Naive thymus-derived CD8-positive, alpha-beta T cell (primary cell): Measurements from ENCODE around the gene COPS7B. TPM values are rescaled to one million over a fixed set of nuclear protein-coding genes. Genes with fewer than 3 reads are reported as not detected.
A peak's percentile ranks its signal among the peaks of the same experiment; 100 is the strongest.
"Not testable (repeated sequence)": the region's sequence is repeated elsewhere in the genome, so short reads cannot be mapped to it uniquely, and the experiment has no call there.

ENCODE experiments used
- ATAC-seq, 2 donors: fragments of 150-1000 bp; cut with Tn5 transposase in 1 of 2; sonication (Bioruptor Pico), chemical (Tn5 transposase) in 1 of 2; 1 replicate in 1 of 2; 2 replicates in 1 of 2; pipeline ENCODE4 v1.10.0; 2021; ENCODE audit warnings: mild to moderate bottlenecking in 2 of 2, moderate library complexity in 2 of 2
- POLR2A ChIA-PET: fragments of 350-600 bp; sonication (Branson Sonifier 250); formaldehyde crosslinking; loops from one replicate; lab custom pipeline; 2021; ENCODE audit warnings: antibody characterized with exemption; lab: Charles Lee
- DNase-seq, 10 donors: peaks; one replicate each; pipeline versions ENCODE4 v3.0.0 to v3.0.0-alpha.2; 2020 to 2022
- H3K27ac Mint-ChIP-seq, 10 donors: one replicate each; pipeline ENCODE4 v1.8.0; 2020 to 2022; ENCODE audit warnings: mild to moderate bottlenecking in 10 of 10, mixed read lengths in 10 of 10, moderate library complexity in 4 of 10, inconsistent platforms in 1 of 10
- H3K27me3 Mint-ChIP-seq, 5 donors: one replicate each; pipeline ENCODE4 v1.8.0; 2021 to 2022; ENCODE audit warnings: mixed read lengths in 5 of 5
- H3K36me3 Mint-ChIP-seq, 3 donors: one replicate each; pipeline ENCODE4 v1.8.0; 2020 to 2022; ENCODE audit warnings: mixed read lengths in 3 of 3, mild to moderate bottlenecking in 2 of 3, inconsistent platforms in 1 of 3
- H3K4me1 Mint-ChIP-seq, 4 donors: one replicate each; pipeline ENCODE4 v1.8.0; 2021 to 2022; ENCODE audit warnings: mixed read lengths in 4 of 4
- H3K4me3 Mint-ChIP-seq, 10 donors: one replicate each; pipeline ENCODE4 v1.8.0; 2020 to 2022; ENCODE audit warnings: mild to moderate bottlenecking in 10 of 10, mixed read lengths in 10 of 10, moderate library complexity in 6 of 10, inconsistent platforms in 1 of 10
- H3K9me3 Mint-ChIP-seq, 9 donors: one replicate each; pipeline ENCODE4 v1.8.0; 2020 to 2022; ENCODE audit warnings: mixed read lengths in 9 of 9, mild to moderate bottlenecking in 3 of 9, inconsistent platforms in 1 of 9, moderate library complexity in 1 of 9
- polyA plus RNA-seq, 3 donors: library from polyadenylated mRNA; unstranded; fragments of 300-500 nt; fragmentation: Illumina TruSeq; gene quantifications; one replicate each; pipeline ENCODE4 v1.2.3, GENCODE V29; 2021
- total RNA-seq, 8 experiments: library from RNA in 2 of 8; stranded (reverse) in 2 of 8; gene quantifications; one replicate each; pipeline ENCODE4 v1.2.3 and lab custom pipeline; 2021 to 2026

The COPS7B gene
- total RNA-seq (10 to 100 TPM; 55.8 to 57.7 TPM), polyA plus RNA-seq (10 to 100 TPM; 30.0 to 41.0 (median 32.6) TPM), total RNA-seq (lab: John Stamatoyannopoulos, UW) (23.8 to 35.0 (median 30.5) reads per million in 6 experiments)

DNA sequence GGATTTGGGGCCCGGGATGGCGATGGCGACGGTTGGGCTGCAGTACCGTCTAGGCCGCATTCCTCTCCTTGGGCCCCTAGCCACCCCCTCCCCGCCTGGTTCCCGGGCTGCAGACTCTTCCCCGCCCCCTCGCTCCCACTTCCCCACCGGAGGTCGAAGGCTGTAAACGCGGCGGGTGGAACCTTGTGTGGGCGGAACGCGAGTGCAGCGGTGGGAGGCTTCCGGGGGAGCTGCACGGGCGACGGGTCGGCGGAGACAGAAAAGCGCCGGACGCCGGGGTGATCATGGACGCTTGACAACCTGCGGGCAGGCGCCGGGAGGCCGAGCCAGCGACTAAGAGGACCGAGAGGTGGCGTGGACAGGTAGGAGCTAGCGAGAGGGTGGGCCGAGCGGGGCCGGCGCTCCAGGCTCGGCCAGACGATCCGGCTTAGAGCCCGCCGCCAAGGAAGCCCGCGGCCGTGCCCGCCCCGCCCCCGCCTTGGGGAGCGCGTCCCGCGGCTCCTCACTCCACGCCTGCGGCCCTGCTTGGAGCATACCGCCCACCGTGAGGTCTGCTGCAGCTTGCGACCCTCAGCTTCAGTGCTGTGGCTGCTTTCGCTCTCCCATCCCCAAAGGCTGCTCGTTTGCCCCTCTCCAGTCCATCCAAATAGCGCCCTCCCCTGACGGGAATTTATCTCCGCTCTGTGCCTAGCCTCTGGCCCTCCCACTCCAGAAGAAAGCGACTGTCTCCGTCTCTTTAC, at the start of gene COPS7B:
COPS7B (plus strand) TSS at position 269 of the 740 bp plus-strand sequence. CDS start 2,126 bp downstream, outside the sequence.
- peaks cover 0 to 26% (median 0%) of the 10 kb centered on the region in 3 donors for H3K36me3 Mint-ChIP-seq
- POLR2A ChIA-PET, result interaction anchor here (1.3 to 1.7 kb wide), 3 partner anchors 76 to 322 kb away, joined by 4 to 5 read pairs (median 4); partner anchors contain the start of genes NCL and PTMA
- DNase-seq, result peak; percentile 64 to 87 (median 76)
- H3K27me3 Mint-ChIP-seq, result no peaks in the 10 kb centered on the region
- H3K4me1 Mint-ChIP-seq, result peaks cover 44 to 86% (median 79%) of the 10 kb centered on the region in 4 donors
- peak within 1 kb of the TSS; percentile 84 to 94 (median 90) for H3K27ac Mint-ChIP-seq
- no peaks in the 10 kb centered on the region for H3K9me3 Mint-ChIP-seq
- ATAC-seq, result peak; percentile 65 to 68
- H3K4me3 Mint-ChIP-seq, result peak within 1 kb of the TSS; percentile 85 to 98 (median 91)

DNA sequence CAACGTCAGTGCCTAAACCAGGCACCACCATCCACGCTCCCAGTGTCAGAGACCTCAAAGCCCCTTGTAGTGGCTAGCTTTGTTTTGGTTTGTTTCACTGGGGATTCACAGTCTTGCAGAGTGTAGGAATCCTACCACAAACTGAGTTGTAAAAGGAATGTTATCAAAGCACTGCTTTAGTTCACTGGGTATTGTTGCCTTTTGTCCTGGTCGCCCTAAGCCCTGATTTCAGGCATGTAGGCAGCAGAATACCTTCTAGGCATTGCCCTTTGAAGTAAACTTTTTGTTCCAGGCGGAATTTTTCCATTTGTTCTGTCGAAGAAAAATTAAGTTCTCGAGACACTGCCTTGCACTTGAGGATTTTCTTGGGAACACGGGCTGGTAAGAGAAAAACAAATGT, 48.5 kb upstream of the COPS7B start:
- DNase-seq (no peak), ATAC-seq (no peak)
- Mint-ChIP-seq H3K9me3 (no peaks in the 10 kb centered on the region), H3K36me3 (peaks cover 0 to 52% (median 17%) of the 10 kb centered on the region in 3 donors), H3K27me3 (no peaks in the 10 kb centered on the region), H3K27ac (no peak overlapping the region), H3K4me1 (peaks cover 0 to 2% (median 0%) of the 10 kb centered on the region in 4 donors), H3K4me3 (no peak overlapping the region)
- POLR2A ChIA-PET, result no interaction called here

DNA sequence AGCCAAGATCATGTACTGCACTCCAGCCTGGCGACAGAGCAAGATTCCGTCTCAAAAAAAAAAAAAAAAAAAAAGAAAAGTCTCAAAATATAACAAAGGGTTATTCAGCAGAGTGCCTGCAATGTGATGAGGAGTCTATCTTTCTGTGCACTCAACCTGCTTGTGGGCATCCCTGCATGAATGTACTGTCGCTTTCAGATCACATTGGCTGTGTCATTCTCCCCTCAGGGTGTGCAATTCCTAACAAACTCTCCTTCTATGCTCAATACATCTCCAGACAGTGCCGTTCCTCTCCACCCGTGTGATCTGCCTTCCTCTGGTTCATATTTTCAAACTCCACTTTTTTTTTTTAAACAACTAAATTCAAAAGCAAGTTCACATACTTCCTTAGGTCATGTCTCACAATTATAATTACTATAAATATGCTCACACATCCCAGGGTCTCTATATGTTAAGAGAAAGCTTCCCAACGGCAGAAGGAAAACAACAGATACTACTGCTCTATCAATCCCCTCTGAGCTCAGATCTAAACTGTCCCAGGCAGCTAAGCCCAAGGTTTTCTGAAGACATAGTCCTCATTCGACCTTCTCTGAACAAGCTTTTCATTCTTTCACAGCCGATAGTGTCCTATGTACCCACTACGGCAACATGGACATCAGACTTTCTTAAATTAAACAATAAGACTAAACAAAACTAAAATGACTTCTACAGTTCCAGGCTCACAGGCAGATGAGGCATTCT, 42.7 kb upstream of the COPS7B start:
- H3K27ac Mint-ChIP-seq, result peak overlapping the region in 2 of 10 donors; percentile 11 to 18
- POLR2A ChIA-PET, result interaction anchor here (0.7 kb wide), 1 partner anchor 485 kb away, joined by 3 read pairs; no protein-coding TSS in a partner anchor
- no peak for ATAC-seq
- no peak for DNase-seq
- H3K4me1 Mint-ChIP-seq, result peaks cover 0 to 5% (median under 1%) of the 10 kb centered on the region in 4 donors
- H3K27me3 Mint-ChIP-seq, result no peaks in the 10 kb centered on the region
- peaks cover 0 to 11% (median 2%) of the 10 kb centered on the region in 3 donors for H3K36me3 Mint-ChIP-seq
- H3K4me3 Mint-ChIP-seq, result no peak overlapping the region
- H3K9me3 Mint-ChIP-seq, result no peaks in the 10 kb centered on the region

DNA sequence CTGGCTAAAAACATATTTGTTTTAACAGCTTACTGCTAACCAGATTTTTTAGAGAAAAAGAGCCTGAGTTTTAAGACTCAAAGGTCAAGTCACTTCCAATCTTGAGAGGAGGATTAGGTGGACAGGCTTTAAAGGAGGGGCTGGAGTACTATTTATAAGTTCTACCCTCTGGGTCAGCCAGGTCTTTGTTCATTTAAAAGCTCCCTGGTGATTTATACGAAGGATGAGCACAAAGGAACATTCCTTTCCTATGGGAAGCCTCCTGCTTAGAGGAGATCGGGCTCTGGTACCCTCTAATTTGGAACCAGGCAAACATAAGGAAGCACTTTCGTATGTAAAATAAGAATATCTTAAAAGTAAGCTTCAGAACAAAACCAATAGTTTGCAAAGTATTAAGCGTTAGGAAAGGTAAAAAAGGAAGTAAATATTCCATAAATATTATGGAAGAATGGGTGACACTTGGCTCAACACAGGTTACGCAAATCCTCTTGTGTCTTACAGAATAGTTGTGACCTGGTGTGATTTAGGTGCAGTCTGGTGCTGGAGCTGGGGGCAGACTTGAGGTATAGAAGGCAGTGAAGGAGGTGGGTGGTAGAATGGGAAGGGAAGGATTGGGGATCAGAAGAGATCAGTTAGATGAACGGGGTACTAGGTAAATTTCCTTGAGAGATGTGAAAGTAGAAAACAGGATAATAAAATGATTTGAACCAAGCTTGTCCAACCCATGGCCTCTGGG, 40.8 kb upstream of the COPS7B start:
- no peaks in the 10 kb centered on the region for H3K36me3 Mint-ChIP-seq
- no peak overlapping the region for H3K27ac Mint-ChIP-seq
- DNase-seq (no peak), ATAC-seq (no peak)
- no peaks in the 10 kb centered on the region for H3K27me3 Mint-ChIP-seq
- POLR2A ChIA-PET, result no interaction called here
- no peaks in the 10 kb centered on the region for H3K9me3 Mint-ChIP-seq
- no peak overlapping the region for H3K4me3 Mint-ChIP-seq
- H3K4me1 Mint-ChIP-seq, result peaks cover 0 to 5% (median 2%) of the 10 kb centered on the region in 4 donors

DNA sequence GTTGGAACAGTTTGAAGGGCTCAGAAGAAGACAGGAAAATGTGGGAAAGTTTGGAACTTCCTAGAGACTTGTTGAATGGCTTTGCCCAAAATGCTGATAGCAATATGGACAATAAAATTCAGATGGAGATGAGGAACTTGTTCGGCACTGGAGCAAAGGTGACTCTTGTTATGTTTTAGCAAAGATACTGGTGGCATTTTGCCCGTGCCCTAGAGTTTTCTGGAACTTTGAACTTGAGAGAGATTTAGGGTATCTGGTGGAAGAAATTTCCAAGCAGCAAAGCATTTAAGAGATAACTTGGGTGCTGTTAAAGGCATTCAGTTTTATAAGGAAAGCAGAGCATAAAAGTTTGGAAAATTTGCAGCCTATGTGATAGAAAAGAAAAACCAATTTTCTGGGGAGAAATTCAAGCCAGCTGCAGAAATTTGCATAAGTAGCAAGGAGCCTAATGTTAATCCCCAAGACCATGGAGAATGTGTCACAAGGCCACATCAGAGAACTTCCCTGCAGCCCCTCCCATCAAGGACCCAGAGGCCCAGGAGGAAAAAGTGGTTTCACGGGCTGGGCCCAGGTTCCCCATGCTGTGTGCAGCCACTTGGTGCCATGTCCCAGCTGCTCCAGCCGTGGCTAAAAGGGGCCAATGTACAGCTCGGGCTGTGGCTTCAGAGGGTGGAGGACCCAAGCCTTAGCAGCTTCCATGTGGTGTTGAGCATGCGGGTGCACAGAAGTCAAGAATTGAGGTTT, 37.9 kb upstream of the COPS7B start:
- H3K36me3 Mint-ChIP-seq, H3K9me3 Mint-ChIP-seq, H3K4me3 Mint-ChIP-seq, ATAC-seq, H3K27me3 Mint-ChIP-seq, DNase-seq, H3K4me1 Mint-ChIP-seq, H3K27ac Mint-ChIP-seq, POLR2A ChIA-PET: not testable (repeated sequence)

DNA sequence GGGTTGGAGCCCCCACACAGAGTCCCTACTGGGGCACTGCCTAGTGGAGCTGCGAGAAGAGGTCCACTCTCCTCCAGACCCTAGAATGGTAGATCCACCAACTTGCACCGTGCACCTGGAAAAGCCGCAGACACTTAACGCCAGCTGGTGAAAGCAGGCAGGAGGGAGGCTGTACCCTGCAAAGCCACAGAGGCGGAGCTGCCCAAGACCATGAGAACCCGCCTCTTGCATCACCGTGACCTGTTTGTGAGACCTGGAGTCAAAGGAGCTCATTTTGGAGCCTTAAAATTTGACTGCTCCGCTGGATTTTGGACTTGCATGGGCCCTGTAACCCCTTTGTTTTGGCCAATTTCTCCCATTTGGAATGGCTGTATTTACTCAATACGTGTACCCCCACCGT, 37.2 kb upstream of the COPS7B start:
- H3K27me3 Mint-ChIP-seq, H3K4me3 Mint-ChIP-seq, H3K36me3 Mint-ChIP-seq, H3K27ac Mint-ChIP-seq, DNase-seq, H3K9me3 Mint-ChIP-seq, ATAC-seq, H3K4me1 Mint-ChIP-seq, POLR2A ChIA-PET: not testable (repeated sequence)

DNA sequence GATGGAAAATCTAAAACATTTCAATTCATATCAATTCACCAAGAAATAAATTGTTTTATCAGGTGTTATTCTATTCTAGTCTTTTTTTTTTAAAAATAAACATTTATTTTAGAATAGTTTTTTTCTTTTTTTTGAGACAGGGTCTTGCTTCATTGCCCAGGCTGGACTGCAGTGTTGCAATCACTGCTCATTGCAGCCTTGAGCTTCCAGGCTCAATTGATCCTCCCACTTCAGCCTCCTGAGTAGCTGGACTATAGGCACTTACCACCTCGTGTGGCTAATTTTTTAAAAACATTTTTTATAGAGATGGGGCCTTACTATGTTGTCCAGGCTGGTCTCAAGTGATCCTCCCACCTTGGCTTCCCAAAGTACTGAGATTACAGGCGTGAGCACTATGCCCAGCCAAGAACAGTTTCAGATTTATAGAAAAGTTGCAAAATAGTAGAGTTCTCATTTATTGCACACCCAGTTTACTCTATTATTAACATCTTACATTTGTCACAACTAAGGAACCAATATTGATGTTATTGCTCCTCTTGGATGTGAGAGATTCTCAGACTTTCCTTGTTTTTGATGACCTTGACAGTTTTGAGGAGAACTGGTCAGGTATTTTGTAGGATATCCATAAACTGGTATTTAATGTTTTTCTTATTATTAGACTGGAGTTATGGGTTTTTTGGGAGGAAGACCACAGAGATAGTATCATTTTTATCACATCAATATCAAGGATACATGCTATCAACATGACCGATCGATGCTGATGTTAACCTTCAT, 35.0 kb upstream of the COPS7B start:
- Mint-ChIP-seq H3K4me1 (peaks cover 0 to 4% (median 2%) of the 10 kb centered on the region in 4 donors), H3K27ac (no peak overlapping the region), H3K36me3 (peaks cover 0 to 2% (median 0%) of the 10 kb centered on the region in 3 donors), H3K4me3 (no peak overlapping the region), H3K27me3 (no peaks in the 10 kb centered on the region), H3K9me3 (no peaks in the 10 kb centered on the region)
- POLR2A ChIA-PET, result no interaction called here
- DNase-seq (no peak), ATAC-seq (no peak)

DNA sequence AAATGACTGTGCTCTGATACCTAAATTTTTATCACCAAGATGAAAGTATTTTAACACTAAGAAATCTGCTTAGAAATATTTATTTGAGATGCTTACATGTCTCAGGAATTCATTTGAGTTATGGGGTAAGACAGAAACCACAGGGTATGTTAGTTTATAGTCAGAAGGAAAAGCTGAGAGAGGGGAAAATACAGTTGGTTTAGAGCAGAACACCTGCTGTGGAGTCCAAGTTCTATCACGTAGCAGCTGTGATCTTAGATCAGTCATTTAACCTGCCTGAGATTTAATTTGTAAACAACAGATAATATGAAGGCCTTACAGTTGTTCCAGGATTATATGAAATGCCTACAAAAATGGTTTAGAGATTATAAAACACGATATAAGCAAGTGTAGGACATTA, 34.2 kb upstream of the COPS7B start:
- peaks cover 0 to 2% (median 1%) of the 10 kb centered on the region in 4 donors for H3K4me1 Mint-ChIP-seq
- H3K27me3 Mint-ChIP-seq, result no peaks in the 10 kb centered on the region
- H3K9me3 Mint-ChIP-seq, result no peaks in the 10 kb centered on the region
- no peak overlapping the region for H3K27ac Mint-ChIP-seq
- ATAC-seq, result no peak
- POLR2A ChIA-PET, result no interaction called here
- H3K36me3 Mint-ChIP-seq, result peaks cover 0 to 2% (median 0%) of the 10 kb centered on the region in 3 donors
- H3K4me3 Mint-ChIP-seq, result no peak overlapping the region
- no peak for DNase-seq

DNA sequence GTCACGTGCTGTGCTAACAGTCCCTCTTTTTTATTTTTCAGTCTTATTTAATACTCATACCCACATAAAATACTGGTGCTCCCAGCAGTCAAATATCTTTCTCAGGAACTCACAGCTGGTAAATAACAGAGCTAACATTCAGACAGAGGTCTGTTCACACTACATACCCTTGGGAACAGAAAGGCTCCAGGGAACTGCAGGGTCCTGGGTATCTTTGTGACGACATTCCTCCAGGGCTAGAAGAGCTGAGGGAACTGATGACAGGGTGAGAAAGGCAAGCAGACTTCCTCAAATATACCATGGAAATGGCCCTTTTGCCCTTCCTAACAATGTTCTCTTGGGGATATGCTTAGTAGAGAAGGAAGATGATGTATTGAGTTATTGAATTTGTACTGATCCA, 24.5 kb upstream of the COPS7B start:
- ATAC-seq, result no peak
- no peak overlapping the region for H3K27ac Mint-ChIP-seq
- no peaks in the 10 kb centered on the region for H3K27me3 Mint-ChIP-seq
- H3K36me3 Mint-ChIP-seq, result peaks cover 0 to 6% (median 0%) of the 10 kb centered on the region in 3 donors
- peaks cover 12 to 19% (median 17%) of the 10 kb centered on the region in 4 donors for H3K4me1 Mint-ChIP-seq
- no peak for DNase-seq
- H3K9me3 Mint-ChIP-seq, result no peaks in the 10 kb centered on the region
- H3K4me3 Mint-ChIP-seq, result no peak overlapping the region
- POLR2A ChIA-PET, result no interaction called here

DNA sequence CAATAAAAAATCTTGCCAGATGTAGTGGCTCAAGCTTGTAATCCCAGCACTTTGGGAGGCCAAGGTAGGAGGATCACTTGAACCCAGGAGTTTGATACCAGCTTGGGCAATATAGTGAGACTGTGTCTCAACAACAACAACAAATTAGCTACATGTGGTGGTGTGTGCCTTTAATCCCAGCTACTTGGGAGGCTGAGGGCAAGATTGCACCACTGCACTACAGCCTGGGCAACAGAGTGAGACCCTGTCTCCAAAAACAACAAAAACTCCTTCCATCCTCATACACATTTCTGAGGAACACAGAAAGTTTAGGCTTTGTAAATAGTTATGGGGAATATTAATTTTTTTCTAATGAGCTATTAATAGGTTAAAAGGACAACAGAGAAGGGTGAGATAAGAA, 22.1 kb upstream of the COPS7B start:
- DNase-seq, result no peak
- POLR2A ChIA-PET, result no interaction called here
- no peak for ATAC-seq
- Mint-ChIP-seq H3K36me3 (peaks cover 0 to 6% (median 0%) of the 10 kb centered on the region in 3 donors), H3K4me3 (no peak overlapping the region), H3K27ac (no peak overlapping the region), H3K9me3 (no peaks in the 10 kb centered on the region), H3K27me3 (no peaks in the 10 kb centered on the region), H3K4me1 (peaks cover 12 to 19% (median 17%) of the 10 kb centered on the region in 4 donors)

DNA sequence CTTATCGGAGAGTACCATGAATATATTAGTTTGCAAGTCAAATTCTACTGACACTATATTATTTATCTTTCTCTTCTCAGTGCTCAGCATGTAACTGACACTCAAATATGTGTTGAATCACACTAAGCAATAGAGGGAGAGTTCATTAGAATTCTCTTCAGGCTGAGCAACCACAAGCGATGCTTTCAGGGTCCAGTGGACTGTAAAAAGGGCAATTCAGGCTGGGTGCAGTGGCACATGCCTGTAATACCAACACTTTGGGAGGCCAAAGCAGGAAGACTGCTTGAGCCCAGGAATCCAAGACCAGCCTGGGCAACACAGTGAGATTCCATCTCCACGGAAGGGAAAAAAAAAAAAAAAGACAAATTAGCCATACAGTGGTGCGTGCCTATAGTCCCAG, 21.5 kb upstream of the COPS7B start:
- H3K4me1 Mint-ChIP-seq, result peaks cover 12 to 25% (median 17%) of the 10 kb centered on the region in 4 donors
- H3K27me3 Mint-ChIP-seq, result no peaks in the 10 kb centered on the region
- DNase-seq (no peak), ATAC-seq (no peak)
- no peak overlapping the region for H3K4me3 Mint-ChIP-seq
- H3K27ac Mint-ChIP-seq, result peak overlapping the region in 4 of 10 donors; percentile 11 to 81 (median 40)
- peaks cover 0 to 6% (median 0%) of the 10 kb centered on the region in 3 donors for H3K36me3 Mint-ChIP-seq
- H3K9me3 Mint-ChIP-seq, result no peaks in the 10 kb centered on the region
- POLR2A ChIA-PET, result no interaction called here
